HCT116 (cell line): ENCODE measurements around the gene NSG1. TPM values are rescaled to one million over a fixed set of nuclear protein-coding genes. Genes with fewer than 3 reads are reported as not detected.

Experiments used
- ATAC-seq: fragments of 200-7000 bp; cut with Tn5 transposase; 2 replicates; pipeline ENCODE4 v1.9.1; 2020; ENCODE audit warnings: mild to moderate bottlenecking, moderate library complexity
- BruUV-seq: library from RNA; stranded (reverse); fragments of 400-500 nt; replicated peaks from 2 replicates; lab custom pipeline; 2021; lab: Mats Ljungman, UMichigan
- CTCF ChIA-PET: fragments of 300-600 bp; sonication (Branson Sonifier 250); formaldehyde crosslinking; loops from one replicate; lab custom pipeline; 2021; ENCODE audit warnings: antibody characterized with exemption; lab: Charles Lee
- POLR2A ChIA-PET: fragments of 300-600, 350-600 bp; sonication (Branson Sonifier 250); formaldehyde crosslinking; loops from one replicate; lab custom pipeline; 2021; ENCODE audit warnings: antibody characterized with exemption; lab: Charles Lee
- RAD21 ChIA-PET, 2 experiments: fragments of 300-600 bp; sonication (Branson Sonifier 250); formaldehyde crosslinking; loops; one replicate each; lab custom pipeline; 2023; ENCODE audit warnings: low total read pairs in 2 of 2; ENCODE audit not compliant: uncharacterized antibody in 2 of 2, unreplicated experiment in 2 of 2, low non-redundant PET in 1 of 2; lab: Charles Lee
- DNase-seq: peaks from one replicate; pipeline ENCODE4 v3.0.0-alpha.2; 2010; ENCODE audit warnings: low read depth, low spot score
- H2AFZ ChIP-seq: fragments of 200-600 bp; shearing (Covaris generic), sonication (generic); 2 replicates; pipeline ENCODE4 v1.6.1; 2017; ENCODE audit warnings: low read depth, mixed run types, mixed read lengths, antibody characterized with exemption, low read length; ENCODE audit not compliant: poor library complexity, severe bottlenecking
- H3K27ac ChIP-seq: 2 replicates; pipeline ENCODE4 v1.5.1; 2012; ENCODE audit warnings: low read depth, low read length
- H3K27me3 ChIP-seq: fragments of 200-600 bp; sonication (generic); 2 replicates; pipeline ENCODE4 v1.6.1; 2016; ENCODE audit warnings: mixed run types, low read length, mixed read lengths; ENCODE audit not compliant: insufficient read depth
- H3K36me3 ChIP-seq, 2 experiments: fragments of 200-500 bp in 1 of 2; fragments of 200-600 bp in 1 of 2; sonication (Bioruptor generic) in 1 of 2; sonication (generic) in 1 of 2; 2 replicates each; pipeline versions ENCODE4 v1.5.1 to v1.6.1; 2014 to 2016; ENCODE audit warnings: low read length in 2 of 2, inconsistent platforms in 1 of 2, mixed read lengths in 1 of 2, mixed run types in 1 of 2; ENCODE audit not compliant: insufficient read depth in 2 of 2, control insufficient read depth in 1 of 2
- H3K4me1 ChIP-seq, 2 experiments: fragments of 200-600 bp in 1 of 2; sonication (generic) in 1 of 2; 2 replicates each; pipeline versions ENCODE4 v1.5.1 to v1.6.1; 2012 to 2017; ENCODE audit warnings: low read length in 2 of 2, inconsistent platforms in 1 of 2, mild to moderate bottlenecking in 1 of 2, mixed read lengths in 1 of 2, mixed run types in 1 of 2, moderate library complexity in 1 of 2; ENCODE audit not compliant: insufficient read depth in 2 of 2, control insufficient read depth in 1 of 2
- H3K4me2 ChIP-seq: fragments of 200-600 bp; sonication (generic); 2 replicates; pipeline ENCODE4 v1.6.1; 2017; ENCODE audit warnings: mixed run types, low read length, mixed read lengths
- H3K4me3 ChIP-seq, 2 experiments: fragments of 200-600 bp in 1 of 2; sonication (generic) in 1 of 2; replicated peaks in 1 of 2; 2 replicates each; pipeline ENCODE4 v1.5.1; 2011 to 2016; ENCODE audit warnings: low read length in 2 of 2, control low read depth in 1 of 2, low read depth in 1 of 2, mild to moderate bottlenecking in 1 of 2, mixed read lengths in 1 of 2, mixed run types in 1 of 2
- H3K79me2 ChIP-seq: fragments of 200-600 bp; sonication (generic); 2 replicates; pipeline ENCODE4 v1.6.1; 2017; ENCODE audit warnings: mild to moderate bottlenecking, mixed run types, low read length, moderate library complexity, mixed read lengths; ENCODE audit not compliant: insufficient read depth
- H3K9ac ChIP-seq: fragments of 200-600 bp; sonication (generic); 2 replicates; pipeline ENCODE4 v1.6.1; 2016; ENCODE audit warnings: low read length, mixed read lengths
- H3K9me2 ChIP-seq: fragments of 200-600 bp; sonication (generic), shearing (Covaris generic); 2 replicates; pipeline ENCODE4 v1.6.1; 2017; ENCODE audit warnings: mixed run types, mild to moderate bottlenecking, moderate library complexity; ENCODE audit not compliant: insufficient read depth
- H3K9me3 ChIP-seq, 2 experiments: fragments of 200-500 bp in 1 of 2; fragments of 200-600 bp in 1 of 2; sonication (Bioruptor generic) in 1 of 2; sonication (generic) in 1 of 2; 2 replicates each; pipeline ENCODE4 v1.6.1; 2014 to 2017; ENCODE audit warnings: low read length in 2 of 2, mixed read lengths in 2 of 2, inconsistent platforms in 1 of 2, low read depth in 1 of 2, mild to moderate bottlenecking in 1 of 2, mixed run types in 1 of 2, moderate library complexity in 1 of 2; ENCODE audit not compliant: control insufficient read depth in 1 of 2, insufficient read depth in 1 of 2
- H4K20me1 ChIP-seq: fragments of 200-600 bp; sonication (generic), shearing (Covaris generic); 2 replicates; pipeline ENCODE4 v1.6.1; 2017; ENCODE audit warnings: mixed run types, mild to moderate bottlenecking, moderate library complexity; ENCODE audit not compliant: insufficient read depth
- CEBPB ChIP-seq: IDR thresholded peaks from 2 replicates; pipeline ENCODE4 v1.6.1; 2012; ENCODE audit warnings: low read depth
- EGR1 ChIP-seq: IDR thresholded peaks from 2 replicates; pipeline ENCODE4 v1.6.1; 2012; ENCODE audit warnings: low read depth
- EZH2 ChIP-seq: fragments of 200-600 bp; sonication (generic); IDR thresholded peaks from 2 replicates; pipeline ENCODE4 v1.6.1; 2017; ENCODE audit warnings: antibody characterized with exemption, mixed run types
- EZH2phosphoT487 ChIP-seq: fragments of 200-600 bp; IDR thresholded peaks from 2 replicates; pipeline ENCODE4 v1.6.1; 2018; ENCODE audit warnings: antibody characterized with exemption, borderline replicate concordance
- FOSL1 ChIP-seq: IDR thresholded peaks from 2 replicates; pipeline ENCODE4 v1.6.1; 2012; ENCODE audit warnings: low read depth
- POLR2A ChIP-seq: IDR thresholded peaks from 2 replicates; pipeline ENCODE4 v1.7.0; 2011; ENCODE audit warnings: borderline replicate concordance; ENCODE audit not compliant: insufficient read depth, insufficient read length; ENCODE audit errors: extremely low read depth
- RAD21 ChIP-seq: IDR thresholded peaks from 2 replicates; pipeline ENCODE4 v1.6.1; 2012; ENCODE audit warnings: low read depth, mild to moderate bottlenecking
- SIN3A ChIP-seq: IDR thresholded peaks from 2 replicates; pipeline ENCODE4 v1.6.1; 2012; ENCODE audit warnings: low read depth
- SRF ChIP-seq: IDR thresholded peaks from 2 replicates; pipeline ENCODE4 v1.6.1; 2012; ENCODE audit warnings: low read depth
- TCF7L2 ChIP-seq: IDR thresholded peaks from 2 replicates; pipeline ENCODE4 v1.7.0; 2011; ENCODE audit warnings: borderline replicate concordance, inconsistent platforms; ENCODE audit not compliant: insufficient read depth, insufficient read length; ENCODE audit errors: extremely low read depth
- YY1 ChIP-seq: IDR thresholded peaks from 2 replicates; pipeline ENCODE4 v1.6.1; 2011; ENCODE audit warnings: low read length, low read depth, moderate library complexity, mild to moderate bottlenecking; ENCODE audit not compliant: insufficient replicate concordance; ENCODE audit errors: extremely low read depth
- ZFX ChIP-seq: fragments of 450-650 bp; IDR thresholded peaks from 2 replicates; pipeline ENCODE4 v1.6.1; 2017
- intact Hi-C: fragments of 100-400 bp; cut with micrococcal nuclease; formaldehyde crosslinking; loops from 2 replicates; pipeline ENCODE4 v1.10.0; 2022
- total RNA-seq: library from RNA; stranded (reverse); gene quantifications from one replicate; pipeline ENCODE4 v1.2.1, GENCODE V29; 2021; ENCODE audit not compliant: unreplicated experiment
- TF ChIP-seq, protein P1 (sequence below): IDR thresholded peaks from 2 replicates; pipeline ENCODE4 v1.6.1; 2012
- TF ChIP-seq, protein P2 (sequence below), 3 experiments: fragments of 200-600 bp in 1 of 3; sonication (generic) in 1 of 3; IDR thresholded peaks in 2 of 3; conservative IDR thresholded peaks in 1 of 3; 2 replicates each; pipeline ENCODE4 v1.5.1; 2012 to 2017; ENCODE audit warnings: low read depth in 2 of 3, low read length in 2 of 3, antibody characterized with exemption in 1 of 3, borderline replicate concordance in 1 of 3, control low read depth in 1 of 3, mild to moderate bottlenecking in 1 of 3, mixed read lengths in 1 of 3, mixed run types in 1 of 3, moderate library complexity in 1 of 3; ENCODE audit not compliant: insufficient read depth in 1 of 3

NSG1 gene
- total RNA-seq, 1 experiment from 2014 or later = 0.12 TPM

DNA sequence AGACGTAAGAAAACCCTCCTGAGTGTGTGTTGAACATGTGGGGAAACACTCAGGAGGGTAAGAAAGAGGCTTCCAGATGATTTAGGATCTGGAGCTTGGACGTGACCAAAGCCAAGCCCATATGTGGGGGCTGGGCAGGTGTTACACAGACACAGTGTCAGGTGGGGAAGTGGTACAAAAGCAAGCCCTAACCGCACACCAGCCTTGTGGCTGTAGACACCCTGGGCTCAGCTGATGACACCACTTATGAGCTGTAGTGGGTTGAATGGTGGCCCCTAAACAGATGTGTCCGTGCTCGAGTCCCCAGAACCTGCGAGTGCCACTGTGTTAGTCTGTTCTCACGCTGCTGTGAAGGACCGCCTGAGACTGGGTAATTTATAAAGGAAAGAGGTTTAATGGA lies 25.0 kb upstream of the NSG1 start:
- Histone ChIP-seq H3K9me3 (no peaks in the 10 kb centered on the region), H3K4me2 (no peak overlapping the region), H3K27ac (no peak overlapping the region), H3K36me3 (no peaks in the 10 kb centered on the region), H3K4me3 (no peak overlapping the region), H3K79me2 (no peaks in the 10 kb centered on the region), H3K4me1 (0 out of 4 replicates have a peak, but pooled peaks cover 0 to 6% of the 10 kb centered on the region in 2 experiments), H3K27me3 (no peaks in the 10 kb centered on the region), H3K9ac (no peak overlapping the region), H2AFZ (no peak overlapping the region), H4K20me1 (no peaks in the 10 kb centered on the region), H3K9me2 (no peaks in the 10 kb centered on the region)
- no TSS peak for BruUV-seq
- ChIA-PET POLR2A (no interaction called here), RAD21 (no interaction called here), CTCF (no interaction called here)
- no peak for TF ChIP-seq FOSL1
- TF ChIP-seq YY1 = no peak
- no peak for TF ChIP-seq TCF7L2
- TF ChIP-seq POLR2A = no peak
- TF ChIP-seq CEBPB = no peak
- DNase-seq (no peak), ATAC-seq (no peak)
- intact Hi-C loops = no loop called here

DNA sequence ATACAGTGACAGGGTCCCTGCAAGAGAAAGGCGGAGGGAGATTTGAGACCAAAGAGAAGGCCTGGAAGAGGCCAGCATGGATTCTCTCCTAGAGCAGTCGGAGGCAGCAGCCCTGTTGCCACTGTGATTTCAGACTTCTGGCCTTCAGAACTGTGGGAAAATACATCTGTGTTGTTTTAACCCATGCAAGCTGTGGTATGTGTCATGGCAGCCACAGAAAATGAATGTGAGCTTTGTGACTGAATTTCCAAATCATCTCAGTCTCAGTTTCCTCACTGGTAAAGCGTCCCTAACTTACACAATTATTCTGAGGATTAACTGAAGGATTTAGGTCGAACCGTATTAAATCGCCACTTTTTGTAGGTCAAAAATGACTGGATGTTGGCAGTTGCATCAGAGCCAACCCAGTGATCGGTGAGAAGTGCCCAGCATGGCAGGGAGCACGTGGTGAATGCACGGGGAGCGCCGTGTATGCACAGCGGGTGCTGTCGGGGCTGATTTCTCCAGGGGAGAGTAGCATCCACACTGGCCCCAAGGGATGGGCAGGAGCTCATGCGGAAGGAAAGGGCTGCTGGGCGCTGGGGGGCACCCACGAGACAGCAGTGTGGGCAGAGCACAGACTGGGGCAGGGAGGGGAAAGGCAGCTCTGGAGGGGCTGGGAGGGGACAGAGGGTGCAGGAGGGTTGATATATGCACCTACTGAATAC lies 23.8 kb upstream of the NSG1 start:
- H3K9me2 ChIP-seq = no peaks in the 10 kb centered on the region
- 0 out of 4 replicates have a peak, but pooled peaks cover 0 to 6% of the 10 kb centered on the region in 2 experiments for H3K4me1 ChIP-seq
- no peak for DNase-seq
- BruUV-seq = no TSS peak
- CTCF ChIA-PET = no interaction called here
- POLR2A ChIA-PET = no interaction called here
- no peaks in the 10 kb centered on the region for H3K36me3 ChIP-seq
- H2AFZ ChIP-seq = no peak overlapping the region
- ATAC-seq = no peak
- intact Hi-C loops = no loop called here
- H3K9me3 ChIP-seq = no peaks in the 10 kb centered on the region
- RAD21 ChIA-PET = no interaction called here
- no peak overlapping the region for H3K4me2 ChIP-seq
- H3K27ac ChIP-seq = no peak overlapping the region
- H3K4me3 ChIP-seq = no peak overlapping the region
- H3K27me3 ChIP-seq = no peaks in the 10 kb centered on the region
- H4K20me1 ChIP-seq = no peaks in the 10 kb centered on the region
- no peaks in the 10 kb centered on the region for H3K79me2 ChIP-seq
- no peak overlapping the region for H3K9ac ChIP-seq
- TF ChIP-seq YY1 (no peak), RAD21 (no peak), SIN3A (no peak), SRF (no peak), ZFX (no peak), FOSL1 (no peak), EZH2phosphoT487 (no peak), EZH2 (no peak), CEBPB (no peak), TCF7L2 (no peak), EGR1 (no peak)
- TF ChIP-seq, protein P1, sequence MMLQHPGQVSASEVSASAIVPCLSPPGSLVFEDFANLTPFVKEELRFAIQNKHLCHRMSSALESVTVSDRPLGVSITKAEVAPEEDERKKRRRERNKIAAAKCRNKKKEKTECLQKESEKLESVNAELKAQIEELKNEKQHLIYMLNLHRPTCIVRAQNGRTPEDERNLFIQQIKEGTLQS = no peak
- TF ChIP-seq, protein P2, sequence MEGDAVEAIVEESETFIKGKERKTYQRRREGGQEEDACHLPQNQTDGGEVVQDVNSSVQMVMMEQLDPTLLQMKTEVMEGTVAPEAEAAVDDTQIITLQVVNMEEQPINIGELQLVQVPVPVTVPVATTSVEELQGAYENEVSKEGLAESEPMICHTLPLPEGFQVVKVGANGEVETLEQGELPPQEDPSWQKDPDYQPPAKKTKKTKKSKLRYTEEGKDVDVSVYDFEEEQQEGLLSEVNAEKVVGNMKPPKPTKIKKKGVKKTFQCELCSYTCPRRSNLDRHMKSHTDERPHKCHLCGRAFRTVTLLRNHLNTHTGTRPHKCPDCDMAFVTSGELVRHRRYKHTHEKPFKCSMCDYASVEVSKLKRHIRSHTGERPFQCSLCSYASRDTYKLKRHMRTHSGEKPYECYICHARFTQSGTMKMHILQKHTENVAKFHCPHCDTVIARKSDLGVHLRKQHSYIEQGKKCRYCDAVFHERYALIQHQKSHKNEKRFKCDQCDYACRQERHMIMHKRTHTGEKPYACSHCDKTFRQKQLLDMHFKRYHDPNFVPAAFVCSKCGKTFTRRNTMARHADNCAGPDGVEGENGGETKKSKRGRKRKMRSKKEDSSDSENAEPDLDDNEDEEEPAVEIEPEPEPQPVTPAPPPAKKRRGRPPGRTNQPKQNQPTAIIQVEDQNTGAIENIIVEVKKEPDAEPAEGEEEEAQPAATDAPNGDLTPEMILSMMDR (IDR thresholded peaks at IDR 0.05 in 2 of 3, conservative IDR thresholded peaks at IDR 0.05 in 1 of 3; ENCODE audit: borderline replicate concordance in 1 of 3, insufficient read depth in 1 of 3, low read depth in 2 of 3, low read length in 2 of 3) = no peak
